Mucosa of descending colon (tissue), 3 donors: ENCODE results near the gene EMD. TPM values are rescaled to one million over a fixed set of nuclear protein-coding genes. Genes with fewer than 3 reads are reported as not detected.

ENCODE experiments used
- ATAC-seq: fragments of 200-7000 bp; cut with Tn5 transposase; one replicate; pipeline ENCODE4 v1.9.1; 2020; ENCODE audit warnings: mild to moderate bottlenecking, moderate library complexity
- DNase-seq, 3 donors: peaks; one replicate each; pipeline ENCODE4 v3.0.0-alpha.2; 2020
- H3K36me3 ChIP-seq: fragments of 200-600 bp; one replicate; pipeline ENCODE4 v1.8.0; 2021; ENCODE audit warnings: low read depth, mild to moderate bottlenecking
- H3K4me1 ChIP-seq: fragments of 200-600 bp; one replicate; pipeline ENCODE4 v1.8.0; 2021; ENCODE audit warnings: low read depth, mild to moderate bottlenecking
- H3K4me3 ChIP-seq: fragments of 200-600 bp; one replicate; pipeline ENCODE4 v1.8.0; 2021; ENCODE audit warnings: mild to moderate bottlenecking
- H3K9me3 ChIP-seq: fragments of 200-600 bp; one replicate; pipeline ENCODE4 v1.8.0; 2021; ENCODE audit warnings: mild to moderate bottlenecking
- CTCF ChIP-seq: fragments of 200-600 bp; IDR thresholded peaks from one replicate; pipeline ENCODE4 v1.8.0; 2022; ENCODE audit warnings: antibody characterized with exemption, mild to moderate bottlenecking
- intact Hi-C, 2 donors: fragments of 100-400 bp; cut with DNase I in 1 of 2; cut with micrococcal nuclease in 1 of 2; formaldehyde crosslinking; loops; one replicate each; pipeline versions ENCODE4 v1.11.0 to v1.11.1; 2022; cut with DNase I, micrococcal nuclease
- total RNA-seq, 3 donors: library from RNA; stranded (reverse); fragmentation: NEBNext Ultra II Directional in 2 of 3; extraction: Animal tissue kit (Norgen Biotek cat#: 25700) in 2 of 3; gene quantifications; one replicate each; pipeline versions ENCODE4 v1.2.1 to v1.2.4, GENCODE V29; 2021 to 2023
- donor health status: DM: no; HTN: no; CAD: no; lungs with moderate emphysema.
- donor health status: DM: no; HTN: no; CAD: no.
- donor health status: DM: no; HTN: yes; CAD: no.

The EMD gene
- total RNA-seq, 3 donors from 2014 or later = 32.3 to 73.0 (median 41.0) TPM

- Histone ChIP-seq H3K36me3 (no peaks in the 10 kb centered on the region), H3K4me1 (peaks cover 9% of the 10 kb centered on the region), H3K9me3 (no peaks in the 10 kb centered on the region), H3K4me3 (no peak overlapping the region)
- intact Hi-C loops = no loop called here
- TF ChIP-seq CTCF = no peak
- DNase-seq (no peak), ATAC-seq (no peak)
Measured at GRCh38 chrX:154404625-154405192, 25.6 kb downstream of the EMD start.

- H3K9me3 ChIP-seq = no peaks in the 10 kb centered on the region
- ATAC-seq (no peak), DNase-seq (no peak)
- peaks cover 9% of the 10 kb centered on the region for H3K4me1 ChIP-seq
- H3K4me3 ChIP-seq = no peak overlapping the region
- H3K36me3 ChIP-seq = no peaks in the 10 kb centered on the region
- no peak for TF ChIP-seq CTCF
- intact Hi-C loops = no loop called here
Measured at GRCh38 chrX:154408659-154409221, 29.6 kb downstream of the EMD start.

- H3K4me3 ChIP-seq = no peak within 1 kb of the TSS
- intact Hi-C loops = no loop called here
- ATAC-seq (peak; percentile 82), DNase-seq (peak; percentile 85 to 94 (median 91))
- no peaks in the 10 kb centered on the region for H3K9me3 ChIP-seq
- no peaks in the 10 kb centered on the region for H3K36me3 ChIP-seq
- TF ChIP-seq CTCF = no peak
- H3K4me1 ChIP-seq = peaks cover 9% of the 10 kb centered on the region
Measured at GRCh38 chrX:154409222-154409871, 30.3 kb downstream of the EMD start, which contains the start of gene DNASE1L1. DNASE1L1 (minus strand) TSS chrX:154409254; CDS start chrX:154405568, 3,686 bp downstream.

GRCh38 chrX:154411981-154412340, 32.9 kb downstream of the EMD start:
- no peaks in the 10 kb centered on the region for H3K9me3 ChIP-seq
- H3K4me1 ChIP-seq = peaks cover 9% of the 10 kb centered on the region
- DNase-seq (peak; percentile 76 to 88 (median 81)), ATAC-seq (peak; percentile 77)
- H3K36me3 ChIP-seq = no peaks in the 10 kb centered on the region
- intact Hi-C loops = no loop called here
- TF ChIP-seq CTCF = no peak
- H3K4me3 ChIP-seq = peak overlapping the region; percentile 68

DNA sequence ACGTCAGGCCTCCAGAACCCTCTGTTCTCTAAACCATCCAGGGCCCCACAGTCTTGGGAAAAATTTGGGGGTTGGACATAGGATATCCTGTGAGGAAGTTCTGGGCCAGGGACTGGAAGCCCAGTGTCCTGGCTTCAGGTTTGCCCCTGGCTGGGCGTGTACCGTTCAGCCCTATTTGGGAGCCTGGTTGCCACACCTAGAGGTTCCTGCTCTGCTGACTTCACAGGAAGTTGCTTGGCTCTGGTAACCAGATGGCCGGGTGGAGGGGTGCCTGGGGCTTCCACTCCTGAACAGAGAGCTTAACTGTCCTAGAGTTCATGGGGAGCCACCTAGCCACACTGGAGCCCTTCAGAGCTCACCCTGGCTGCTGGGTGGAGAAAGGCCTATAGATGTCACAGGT, 33.4 kb downstream of the EMD start:
- peak; percentile 45 for ATAC-seq
- TF ChIP-seq CTCF = no peak
- Histone ChIP-seq H3K9me3 (no peaks in the 10 kb centered on the region), H3K4me3 (no peak overlapping the region), H3K36me3 (no peaks in the 10 kb centered on the region), H3K4me1 (peaks cover 9% of the 10 kb centered on the region)
- intact Hi-C loops = no loop called here
- DNase-seq = peak in 2 of 3 donors; percentile 49 to 77
